ENCODE data around the gene PHC3.

- TF ChIP-seq, protein P1, sequence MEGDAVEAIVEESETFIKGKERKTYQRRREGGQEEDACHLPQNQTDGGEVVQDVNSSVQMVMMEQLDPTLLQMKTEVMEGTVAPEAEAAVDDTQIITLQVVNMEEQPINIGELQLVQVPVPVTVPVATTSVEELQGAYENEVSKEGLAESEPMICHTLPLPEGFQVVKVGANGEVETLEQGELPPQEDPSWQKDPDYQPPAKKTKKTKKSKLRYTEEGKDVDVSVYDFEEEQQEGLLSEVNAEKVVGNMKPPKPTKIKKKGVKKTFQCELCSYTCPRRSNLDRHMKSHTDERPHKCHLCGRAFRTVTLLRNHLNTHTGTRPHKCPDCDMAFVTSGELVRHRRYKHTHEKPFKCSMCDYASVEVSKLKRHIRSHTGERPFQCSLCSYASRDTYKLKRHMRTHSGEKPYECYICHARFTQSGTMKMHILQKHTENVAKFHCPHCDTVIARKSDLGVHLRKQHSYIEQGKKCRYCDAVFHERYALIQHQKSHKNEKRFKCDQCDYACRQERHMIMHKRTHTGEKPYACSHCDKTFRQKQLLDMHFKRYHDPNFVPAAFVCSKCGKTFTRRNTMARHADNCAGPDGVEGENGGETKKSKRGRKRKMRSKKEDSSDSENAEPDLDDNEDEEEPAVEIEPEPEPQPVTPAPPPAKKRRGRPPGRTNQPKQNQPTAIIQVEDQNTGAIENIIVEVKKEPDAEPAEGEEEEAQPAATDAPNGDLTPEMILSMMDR (IDR thresholded peaks at IDR 0.05), result no peak
- no peak for TF ChIP-seq POLR2A (IDR thresholded peaks at IDR 0.05)
Measured at GRCh38 chr3:170077361-170077760, 104.2 kb downstream of the PHC3 start.
